ENCODE data around the gene PPP1R37. TPM values are rescaled to one million over a fixed set of nuclear protein-coding genes. Genes with fewer than 3 reads are reported as not detected.

PPP1R37 gene
- total and polyA plus RNA-seq, 4 experiments from 2014 or later = 0.31 to 26.2 (median 13.3) TPM

DNA sequence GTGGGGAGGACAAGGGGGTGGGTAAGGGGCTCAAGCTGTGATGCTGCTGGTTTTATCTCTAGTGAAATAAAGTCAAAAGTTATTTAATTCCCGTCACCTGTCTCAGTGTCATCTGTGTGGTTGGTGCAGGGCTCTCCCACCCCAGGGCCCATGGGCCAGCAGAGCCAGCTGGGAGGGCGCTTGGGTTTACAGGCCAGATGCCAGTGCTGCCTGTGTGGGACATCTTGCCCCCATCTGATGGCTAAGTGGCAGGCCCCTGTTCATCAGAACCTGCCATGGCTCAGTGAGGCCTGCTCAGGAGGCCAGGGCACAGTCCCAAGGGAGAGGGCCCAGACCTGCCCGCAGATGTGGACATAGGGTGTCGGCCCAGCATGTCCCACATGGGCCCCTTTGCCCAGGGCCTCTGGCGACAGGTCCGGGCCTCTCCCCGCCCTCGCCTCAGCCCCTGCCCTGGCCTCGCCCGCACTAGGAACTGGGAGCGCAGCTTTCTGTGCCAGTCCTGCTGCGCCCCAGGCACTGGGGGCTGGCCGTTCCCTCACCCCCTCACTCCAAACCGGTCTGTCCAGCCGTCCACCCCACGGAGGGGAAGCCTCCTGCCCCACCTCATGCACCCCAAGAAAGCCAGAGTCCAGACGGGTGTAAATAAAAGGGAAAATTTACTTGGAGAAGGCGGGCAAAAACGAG lies 22.0 kb upstream of the PPP1R37 start:
- Mint-ChIP-seq H3K27ac (peak overlapping the region in 1 of 7 donors; percentile 43), H3K4me1 (peaks cover 0 to 9% (median 4%) of the 10 kb centered on the region in 4 donors), H3K4me3 (no peak overlapping the region), H3K36me3 (peaks cover 12 to 37% of the 10 kb centered on the region in 2 donors), H3K9me3 (no peaks in the 10 kb centered on the region), H3K27me3 (no peaks in the 10 kb centered on the region)
- DNase-seq = peak in 1 of 5 donors; percentile 15
- H3K27me3 ChIP-seq (ENCODE audit: insufficient read depth, low read length) = no peaks in the 10 kb centered on the region
- no peak overlapping the region for H3K27ac ChIP-seq (ENCODE audit: low read depth, low read length)
- peaks cover 12% of the 10 kb centered on the region for H3K4me1 ChIP-seq (ENCODE audit: insufficient read depth, low read length)
- H3K36me3 ChIP-seq (ENCODE audit: insufficient read depth, low read length) = peaks cover 26% of the 10 kb centered on the region
- H3K9me3 ChIP-seq (ENCODE audit: control insufficient read depth in 1 of 2, low read length in 2 of 2) = no peaks in the 10 kb centered on the region
- ChIA-PET POLR2A (ENCODE audit: partially characterized antibody) (no interaction called here), CTCF (ENCODE audit: partially characterized antibody) (no interaction called here)
- H3K4me3 ChIP-seq (ENCODE audit: low read length in 2 of 2) = no peak overlapping the region
- intact Hi-C loops (cut with micrococcal nuclease) = loop anchor here (10.0 kb wide), 1 partner anchor 116 kb away; the partner anchor contains the start of gene CLPTM1

DNA sequence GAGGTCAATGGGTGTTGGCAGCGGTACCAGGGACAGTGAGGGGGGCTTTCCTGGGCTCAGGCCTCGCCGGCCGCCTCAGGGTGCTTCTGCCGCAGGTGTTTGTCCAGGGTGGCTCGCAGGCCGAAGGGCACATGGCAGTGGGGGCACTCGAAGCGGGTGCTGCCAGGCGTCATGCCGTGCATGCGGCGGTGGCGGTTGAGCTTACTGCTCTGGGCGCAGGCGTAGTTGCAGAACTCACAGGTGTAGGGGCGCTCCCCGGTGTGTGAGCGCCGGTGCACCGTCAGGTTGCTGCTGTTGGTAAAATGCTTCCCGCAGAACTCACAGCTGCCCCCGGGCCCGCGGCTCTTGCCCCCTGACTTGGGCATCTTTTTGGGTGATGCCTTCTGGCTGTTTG lies 21.4 kb upstream of the PPP1R37 start:
- no peaks in the 10 kb centered on the region for H3K27me3 Mint-ChIP-seq
- Histone ChIP-seq H3K9me3 (ENCODE audit: control insufficient read depth in 1 of 2, low read length in 2 of 2) (no peaks in the 10 kb centered on the region), H3K36me3 (ENCODE audit: insufficient read depth, low read length) (peaks cover 26% of the 10 kb centered on the region), H3K27me3 (ENCODE audit: insufficient read depth, low read length) (no peaks in the 10 kb centered on the region), H3K4me1 (ENCODE audit: insufficient read depth, low read length) (peaks cover 15% of the 10 kb centered on the region), H3K27ac (ENCODE audit: low read depth, low read length) (no peak overlapping the region), H3K4me3 (ENCODE audit: low read length in 2 of 2) (no peak overlapping the region)
- H3K9me3 Mint-ChIP-seq = no peaks in the 10 kb centered on the region
- peaks cover 1 to 11% (median 6%) of the 10 kb centered on the region in 4 donors for H3K4me1 Mint-ChIP-seq
- CTCF ChIA-PET (ENCODE audit: partially characterized antibody) = interaction anchor here (0.8 kb wide), 1 partner anchor 15 kb away, joined by 3 read pairs; no protein-coding TSS in a partner anchor
- peak overlapping the region in 1 of 7 donors; percentile 43 for H3K27ac Mint-ChIP-seq
- POLR2A ChIA-PET (ENCODE audit: partially characterized antibody) = no interaction called here
- peaks cover 12 to 37% of the 10 kb centered on the region in 2 donors for H3K36me3 Mint-ChIP-seq
- DNase-seq = no peak
- intact Hi-C loops (cut with micrococcal nuclease) = loop anchor here (10.0 kb wide), 1 partner anchor 117 kb away; the partner anchor contains the start of gene CLPTM1
- H3K4me3 Mint-ChIP-seq = no peak overlapping the region

DNA sequence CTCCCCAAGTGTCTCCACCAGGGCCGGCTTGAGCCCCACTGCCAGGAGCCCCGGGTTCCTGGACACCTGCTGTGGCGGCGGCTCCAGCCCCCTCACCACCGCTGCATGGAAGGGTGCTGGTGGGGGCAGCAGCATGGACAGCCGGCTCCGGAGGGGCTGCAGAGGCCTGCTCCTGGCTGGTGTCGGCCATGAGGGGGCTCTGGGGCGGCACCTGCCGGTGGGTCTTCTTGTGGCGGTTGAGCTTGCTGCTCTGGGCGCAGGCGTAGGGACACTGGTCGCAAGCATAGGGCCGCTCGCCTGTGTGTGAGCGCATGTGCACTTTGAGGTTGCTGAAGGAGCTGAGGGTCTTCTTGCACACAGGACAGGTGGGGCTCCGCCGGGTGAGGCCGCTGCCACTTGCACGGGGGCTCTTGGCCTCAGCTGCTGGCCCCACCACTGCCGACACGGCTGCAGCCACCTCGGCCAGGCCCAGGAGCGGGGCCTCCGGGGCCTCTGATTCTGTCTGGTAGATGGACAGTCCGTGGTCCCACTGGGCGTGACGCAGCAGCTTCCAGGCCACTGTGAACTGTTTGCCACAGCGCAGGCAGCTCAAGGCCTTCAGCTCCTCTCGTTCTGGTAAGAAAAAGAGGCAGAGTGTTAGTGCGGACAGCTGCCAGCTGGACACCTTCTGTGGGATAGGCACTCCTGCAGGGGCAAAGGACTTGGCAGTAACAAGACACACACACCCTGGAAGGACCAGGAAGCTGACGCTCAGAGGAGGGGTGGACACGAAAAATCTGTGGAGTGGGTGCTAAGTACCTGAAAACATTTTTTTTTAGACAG lies 20.8 kb upstream of the PPP1R37 start:
- ChIA-PET POLR2A (ENCODE audit: partially characterized antibody) (interaction anchor here (0.7 kb wide), 2 partner anchors 10 to 99 kb away, joined by 3 read pairs; no protein-coding TSS in a partner anchor), CTCF (ENCODE audit: partially characterized antibody) (interaction anchor here (0.8 to 1.7 kb wide), 3 partner anchors 12 to 15 kb away, joined by 3 to 5 read pairs (median 3); no protein-coding TSS in a partner anchor)
- H3K27me3 Mint-ChIP-seq = no peaks in the 10 kb centered on the region
- Histone ChIP-seq H3K4me3 (ENCODE audit: low read length in 2 of 2) (no peak overlapping the region), H3K27ac (ENCODE audit: low read depth, low read length) (no peak overlapping the region), H3K27me3 (ENCODE audit: insufficient read depth, low read length) (no peaks in the 10 kb centered on the region), H3K9me3 (ENCODE audit: control insufficient read depth in 1 of 2, low read length in 2 of 2) (no peaks in the 10 kb centered on the region), H3K36me3 (ENCODE audit: insufficient read depth, low read length) (peaks cover 23% of the 10 kb centered on the region), H3K4me1 (ENCODE audit: insufficient read depth, low read length) (peaks cover 21% of the 10 kb centered on the region)
- intact Hi-C loops (cut with micrococcal nuclease) = loop anchor here (10.0 kb wide), 1 partner anchor 117 kb away; the partner anchor contains the start of gene CLPTM1
- DNase-seq = no peak
- peaks cover 12 to 32% of the 10 kb centered on the region in 2 donors for H3K36me3 Mint-ChIP-seq
- H3K4me3 Mint-ChIP-seq = peak overlapping the region in 1 of 8 donors; percentile 70
- H3K27ac Mint-ChIP-seq = peak overlapping the region in 5 of 7 donors; percentile 27 to 65 (median 53)
- H3K4me1 Mint-ChIP-seq = peaks cover 7 to 17% (median 12%) of the 10 kb centered on the region in 4 donors
- no peaks in the 10 kb centered on the region for H3K9me3 Mint-ChIP-seq

DNA sequence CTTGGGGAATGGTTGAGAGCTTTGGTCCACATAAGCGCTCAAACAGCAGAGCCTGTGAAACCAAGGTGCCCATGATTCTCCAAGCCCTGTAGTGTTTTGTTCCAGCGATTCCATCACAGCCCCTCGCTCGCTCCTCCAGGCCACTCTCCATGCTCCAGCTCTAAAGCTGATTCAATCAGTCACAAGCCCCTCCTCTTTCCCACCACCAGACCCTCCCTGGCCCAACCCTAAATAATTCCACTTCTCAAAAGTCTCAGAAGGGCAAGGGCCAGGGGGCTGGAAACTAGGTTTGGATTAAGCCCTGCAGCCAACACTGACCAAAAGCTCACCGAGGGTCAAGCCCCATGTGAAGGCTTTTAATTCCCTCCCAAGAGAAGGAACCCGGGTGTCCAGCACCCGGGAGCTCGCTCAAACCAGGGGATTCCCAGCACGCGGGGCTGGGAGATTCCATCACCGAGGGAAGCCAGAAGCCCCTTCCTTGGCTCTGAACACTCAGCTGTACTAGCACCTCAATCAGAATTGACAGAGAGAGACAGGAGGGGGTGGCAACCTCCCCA lies 18.2 kb upstream of the PPP1R37 start:
- H3K9me3 Mint-ChIP-seq = no peaks in the 10 kb centered on the region
- H3K4me1 ChIP-seq (ENCODE audit: insufficient read depth, low read length) = peaks cover 38% of the 10 kb centered on the region
- H3K27me3 ChIP-seq (ENCODE audit: insufficient read depth, low read length) = no peaks in the 10 kb centered on the region
- ChIA-PET CTCF (ENCODE audit: partially characterized antibody) (interaction anchor here (1.0 to 1.8 kb wide), 3 partner anchors 15 to 123 kb away, joined by 3 to 6 read pairs (median 3); no protein-coding TSS in a partner anchor), POLR2A (ENCODE audit: partially characterized antibody) (interaction anchor here (0.6 to 8.4 kb wide), 4 partner anchors 15 to 104 kb away, joined by 3 to 106 read pairs (median 4); partner anchors contain the start of genes BLOC1S3 and PPP1R37)
- no peaks in the 10 kb centered on the region for H3K27me3 Mint-ChIP-seq
- H3K36me3 Mint-ChIP-seq = peaks cover 7 to 24% of the 10 kb centered on the region in 2 donors
- DNase-seq = peak in 1 of 5 donors; percentile 45
- peak overlapping the region; percentile 47 to 94 (median 71) for H3K27ac Mint-ChIP-seq
- H3K27ac ChIP-seq (ENCODE audit: low read depth, low read length) = peak overlapping the region; percentile 22
- H3K4me1 Mint-ChIP-seq = peaks cover 16 to 38% (median 27%) of the 10 kb centered on the region in 4 donors
- H3K4me3 Mint-ChIP-seq = peak overlapping the region in 5 of 8 donors; percentile 34 to 73 (median 49)
- intact Hi-C loops (cut with micrococcal nuclease) = loop anchor here (5.0 to 10.0 kb wide), 2 partner anchors 73 to 120 kb away; partner anchors contain the start of genes CLPTM1 and RELB
- no peaks in the 10 kb centered on the region for H3K9me3 ChIP-seq (ENCODE audit: control insufficient read depth in 1 of 2, low read length in 2 of 2)
- H3K36me3 ChIP-seq (ENCODE audit: insufficient read depth, low read length) = peaks cover 8% of the 10 kb centered on the region
- no peak overlapping the region for H3K4me3 ChIP-seq (ENCODE audit: low read length in 2 of 2)

DNA sequence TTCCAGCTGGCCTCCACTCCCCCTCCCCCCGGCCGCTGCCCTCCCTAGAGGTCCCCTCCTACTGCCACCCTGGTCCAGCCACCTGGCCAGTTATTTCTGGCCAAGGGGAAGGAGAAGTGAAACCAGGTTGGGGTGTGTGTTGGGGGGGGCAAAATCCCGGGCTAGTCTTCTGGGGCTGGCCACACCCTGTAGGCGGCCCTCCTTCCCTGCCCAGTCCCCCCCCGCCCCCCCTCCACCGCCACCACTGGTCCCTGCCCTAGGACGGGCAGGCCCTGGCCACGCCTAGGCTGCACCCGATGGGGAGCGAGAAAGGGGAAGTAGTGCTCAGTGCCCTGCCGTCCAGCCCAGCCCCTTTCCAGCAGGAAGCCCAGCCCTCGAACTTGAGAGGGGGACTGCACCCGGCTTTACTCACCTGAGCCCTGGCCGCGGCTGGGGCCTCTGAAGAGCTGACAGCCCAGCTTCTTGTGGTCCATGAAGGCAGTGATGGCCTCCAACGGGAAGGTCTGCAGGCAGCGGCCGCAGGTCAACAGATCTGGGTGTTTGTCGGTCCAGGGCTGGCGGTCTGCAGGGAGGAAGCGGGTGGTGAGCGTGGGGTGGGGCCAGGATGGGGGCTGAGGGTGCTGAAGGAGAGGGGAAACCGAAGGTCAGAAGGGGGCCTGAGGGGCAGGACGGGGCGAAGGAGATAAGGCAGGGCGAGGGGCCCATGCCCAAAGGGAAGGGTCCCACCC lies 17.5 kb upstream of the PPP1R37 start:
- Histone ChIP-seq H3K27me3 (ENCODE audit: insufficient read depth, low read length) (no peaks in the 10 kb centered on the region), H3K36me3 (ENCODE audit: insufficient read depth, low read length) (peaks cover 2% of the 10 kb centered on the region), H3K27ac (ENCODE audit: low read depth, low read length) (peak overlapping the region; percentile 56), H3K9me3 (ENCODE audit: control insufficient read depth in 1 of 2, low read length in 2 of 2) (no peaks in the 10 kb centered on the region), H3K4me1 (ENCODE audit: insufficient read depth, low read length) (peaks cover 44% of the 10 kb centered on the region), H3K4me3 (ENCODE audit: low read length in 2 of 2) (peak overlapping the region; percentile 17 to 60)
- H3K36me3 Mint-ChIP-seq = peaks cover 2 to 17% of the 10 kb centered on the region in 2 donors
- H3K4me3 Mint-ChIP-seq = peak overlapping the region; percentile 77 to 91 (median 78)
- H3K27me3 Mint-ChIP-seq = no peaks in the 10 kb centered on the region
- peaks cover 18 to 43% (median 31%) of the 10 kb centered on the region in 4 donors for H3K4me1 Mint-ChIP-seq
- DNase-seq = peak in 4 of 5 donors; percentile 13 to 65 (median 22)
- no peaks in the 10 kb centered on the region for H3K9me3 Mint-ChIP-seq
- intact Hi-C loops (cut with micrococcal nuclease) = loop anchor here (1.0 to 10.0 kb wide), 3 partner anchors 16 to 121 kb away; partner anchors contain the start of genes CLPTM1 and RELB
- CTCF ChIA-PET (ENCODE audit: partially characterized antibody) = interaction anchor here (1.0 to 1.8 kb wide), 2 partner anchors 16 to 86 kb away, joined by 3 to 6 read pairs; no protein-coding TSS in a partner anchor
- peak overlapping the region; percentile 8 to 85 (median 64) for H3K27ac Mint-ChIP-seq
- POLR2A ChIA-PET (ENCODE audit: partially characterized antibody) = interaction anchor here (1.0 to 8.4 kb wide), 3 partner anchors 16 to 103 kb away, joined by 3 to 106 read pairs (median 5); partner anchors contain the start of genes BLOC1S3 and PPP1R37

All from CD4-positive, alpha-beta memory T cell (primary cell).